Transverse colon (tissue), 4 donors: Measurements from ENCODE around the gene IFNW1. TPM values are rescaled to one million over a fixed set of nuclear protein-coding genes. Genes with fewer than 3 reads are reported as not detected.

Experiments used
- DNase-seq: peaks from one replicate; pipeline ENCODE4 v3.0.0-alpha.2; 2019
- H3K27ac ChIP-seq, 4 donors: fragments of 200-600 bp; sonication (generic); 2 replicates each; pipeline ENCODE4 v1.5.1; 2016 to 2018; ENCODE audit warnings: inconsistent platforms in 4 of 4
- H3K27me3 ChIP-seq: fragments of 200-600 bp; sonication (generic); 2 replicates; pipeline ENCODE4 v1.5.1; 2017; ENCODE audit warnings: inconsistent platforms
- H3K36me3 ChIP-seq, 4 donors: fragments of 200-600 bp; sonication (generic); 2 replicates each; pipeline ENCODE4 v1.5.1; 2017 to 2019; ENCODE audit warnings: inconsistent platforms in 4 of 4
- H3K4me1 ChIP-seq, 4 donors: fragments of 200-600 bp; sonication (generic); 2 replicates each; pipeline ENCODE4 v1.5.1; 2017 to 2020; ENCODE audit warnings: inconsistent platforms in 4 of 4
- H3K4me3 ChIP-seq, 4 donors: fragments of 200-600 bp; sonication (generic); 1 replicate in 1 of 4; 2 replicates in 3 of 4; pipeline versions ENCODE4 v1.5.1 to v1.6.1; 2017 to 2019; ENCODE audit warnings: inconsistent platforms in 4 of 4
- H3K9me3 ChIP-seq, 2 donors: fragments of 200-600 bp; sonication (generic); 2 replicates each; pipeline ENCODE4 v1.5.1; 2017 to 2019; ENCODE audit warnings: inconsistent platforms in 2 of 2
- CTCF ChIP-seq, 5 experiments: fragments of 200-600 bp in 3 of 5; fragments of 450-650 bp in 2 of 5; sonication (generic) in 3 of 5; IDR thresholded peaks; 1 replicate in 2 of 5; 2 replicates in 3 of 5; pipeline ENCODE4 v1.5.1; 2016 to 2017; ENCODE audit warnings: antibody characterized with exemption in 5 of 5, inconsistent platforms in 3 of 5, mild to moderate bottlenecking in 2 of 5, moderate library complexity in 1 of 5
- EP300 ChIP-seq: sonication (generic); formaldehyde crosslinking; IDR thresholded peaks from one replicate; pipeline ENCODE4 v1.6.1; 2017; ENCODE audit warnings: antibody characterized with exemption, low read depth
- POLR2A ChIP-seq: fragments of 450-650 bp; IDR thresholded peaks from one replicate; pipeline ENCODE4 v1.6.1; 2016; ENCODE audit warnings: antibody characterized with exemption, mild to moderate bottlenecking, moderate library complexity
- POLR2AphosphoS5 ChIP-seq, 3 donors: sonication (generic); formaldehyde crosslinking; IDR thresholded peaks; one replicate each; pipeline ENCODE4 v1.6.1; 2016; ENCODE audit warnings: antibody characterized with exemption in 3 of 3
- WGBS, 2 donors: methylation state at CpG; one replicate each; pipeline ENCODE4 v1.1.5; 2018; ENCODE audit warnings: low coverage in 1 of 2; 5-methylcytosine and 5-hydroxymethylcytosine counted together
- in situ Hi-C, 4 donors: fragments of 200-750 bp; cut with MboI; loops; one replicate each; pipeline versions ENCODE4 v1.15.0 to v1.15.1; 2017; ENCODE audit warnings: low sequenced_read_pairs in 3 of 4, low pct_ligation_motif_present in 1 of 4, low pct_unique_long_range_greater_than_20kb in 1 of 4
- intact Hi-C: fragments of 100-400 bp; cut with DNase I; formaldehyde crosslinking; loops from one replicate; pipeline ENCODE4 v1.15.1; 2023; ENCODE audit warnings: low total_unique reads
- total RNA-seq, 4 donors: library from RNA; depleted of rRNA; stranded (reverse); fragments of >200 nt; gene quantifications; one replicate each; pipeline ENCODE4 v1.1.0, GENCODE V29; 2016

IFNW1 gene
- total RNA-seq, 4 donors from 2014 or later = not detected

GRCh38 chr9:21104787-21105186, 36.8 kb downstream of the IFNW1 start:
- Histone ChIP-seq H3K27me3 (no peaks in the 10 kb centered on the region), H3K4me3 (no peak overlapping the region), H3K36me3 (no peaks in the 10 kb centered on the region), H3K4me1 (no peaks in the 10 kb centered on the region), H3K27ac (no peak overlapping the region), H3K9me3 (no peaks in the 10 kb centered on the region)
- no peak for DNase-seq
- WGBS, 2 donors = 44 to 47% methylated on average over 1 of the region's 1 CpG
- intact Hi-C loops = no loop called here
- TF ChIP-seq POLR2A (no peak), CTCF (IDR thresholded peaks at IDR 0.05) (no peak), POLR2AphosphoS5 (IDR thresholded peaks at IDR 0.05) (no peak), EP300 (no peak)
- in situ Hi-C loops = loop anchor here (10.0 to 25.0 kb wide), 7 partner anchors 217 to 1617 kb away; no protein-coding TSS in a partner anchor

- 100% methylated on average over 1 of the region's 1 CpG for WGBS, 2 donors
- H3K4me3 ChIP-seq = no peak overlapping the region
- no peak for DNase-seq
- H3K4me1 ChIP-seq = peaks cover 0 to under 1% (median 0%) of the 10 kb centered on the region in 4 donors
- intact Hi-C loops (no loop called here), in situ Hi-C loops (loop anchor here (10.0 to 25.0 kb wide), 7 partner anchors 215 to 1615 kb away; no protein-coding TSS in a partner anchor)
- TF ChIP-seq CTCF (IDR thresholded peaks at IDR 0.05) (no peak), POLR2A (no peak), POLR2AphosphoS5 (IDR thresholded peaks at IDR 0.05) (no peak)
- no peaks in the 10 kb centered on the region for H3K27me3 ChIP-seq
- no peaks in the 10 kb centered on the region for H3K9me3 ChIP-seq
- no peaks in the 10 kb centered on the region for H3K36me3 ChIP-seq
- no peak overlapping the region for H3K27ac ChIP-seq
Measured at GRCh38 chr9:21102305-21102704, 39.3 kb downstream of the IFNW1 start.

DNA sequence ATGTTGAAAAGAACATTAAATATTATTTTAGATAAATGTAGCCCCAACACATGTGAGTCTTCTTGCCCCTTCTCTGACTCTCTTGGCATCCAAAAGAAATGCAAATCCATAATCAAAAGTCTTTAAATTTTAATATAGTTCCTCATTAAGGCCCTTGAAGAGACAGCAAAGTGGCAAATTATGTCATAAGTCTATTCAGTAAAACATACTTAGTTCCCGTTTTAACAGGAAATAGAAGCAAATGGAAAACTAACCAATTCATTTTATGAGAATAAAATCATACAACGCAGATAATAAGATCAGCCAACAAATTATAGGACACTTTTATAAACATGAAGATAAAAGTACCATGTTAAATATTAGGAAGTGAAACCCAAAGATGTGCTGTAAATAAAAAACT, 43.8 kb downstream of the IFNW1 start:
- Histone ChIP-seq H3K27me3 (no peaks in the 10 kb centered on the region), H3K9me3 (no peaks in the 10 kb centered on the region), H3K4me3 (no peak overlapping the region), H3K4me1 (peaks cover 0 to 15% (median 2%) of the 10 kb centered on the region in 4 donors), H3K36me3 (no peaks in the 10 kb centered on the region), H3K27ac (no peak overlapping the region)
- DNase-seq = no peak
- in situ Hi-C loops (loop anchor here in 1 of 4 donors (25.0 kb wide), 1 partner anchor 136 kb away; no protein-coding TSS in a partner anchor), intact Hi-C loops (no loop called here)
- no peak for TF ChIP-seq EP300
- TF ChIP-seq POLR2AphosphoS5 (IDR thresholded peaks at IDR 0.05) = no peak
- TF ChIP-seq POLR2A = no peak
- no peak for TF ChIP-seq CTCF (IDR thresholded peaks at IDR 0.05)
- WGBS, 2 donors = 69 to 75% methylated on average over 2 of the region's 2 CpGs

GRCh38 chr9:21096901-21097255, 44.8 kb downstream of the IFNW1 start:
- intact Hi-C loops (no loop called here), in situ Hi-C loops (loop anchor here in 1 of 4 donors (25.0 kb wide), 1 partner anchor 135 kb away; no protein-coding TSS in a partner anchor)
- Histone ChIP-seq H3K36me3 (no peaks in the 10 kb centered on the region), H3K27me3 (no peaks in the 10 kb centered on the region), H3K4me1 (peaks cover 0 to 15% (median 2%) of the 10 kb centered on the region in 4 donors), H3K27ac (peak overlapping the region; percentile 45 to 69 (median 58)), H3K4me3 (no peak overlapping the region), H3K9me3 (no peaks in the 10 kb centered on the region)
- 50 to 86% methylated on average over 2 of the region's 2 CpGs for WGBS, 2 donors
- TF ChIP-seq POLR2AphosphoS5 (IDR thresholded peaks at IDR 0.05) = no peak
- no peak for TF ChIP-seq POLR2A
- no peak for TF ChIP-seq EP300
- TF ChIP-seq CTCF (IDR thresholded peaks at IDR 0.05) = no peak
- DNase-seq = no peak
